ENCODE results near the gene LRRC56. TPM values are rescaled to one million over a fixed set of nuclear protein-coding genes. Genes with fewer than 3 reads are reported as not detected.

LRRC56 gene
- total and polyA plus RNA-seq, 11 donors, result 0.07 to 0.35 (median 0.20) TPM; not detected in 2

DNA sequence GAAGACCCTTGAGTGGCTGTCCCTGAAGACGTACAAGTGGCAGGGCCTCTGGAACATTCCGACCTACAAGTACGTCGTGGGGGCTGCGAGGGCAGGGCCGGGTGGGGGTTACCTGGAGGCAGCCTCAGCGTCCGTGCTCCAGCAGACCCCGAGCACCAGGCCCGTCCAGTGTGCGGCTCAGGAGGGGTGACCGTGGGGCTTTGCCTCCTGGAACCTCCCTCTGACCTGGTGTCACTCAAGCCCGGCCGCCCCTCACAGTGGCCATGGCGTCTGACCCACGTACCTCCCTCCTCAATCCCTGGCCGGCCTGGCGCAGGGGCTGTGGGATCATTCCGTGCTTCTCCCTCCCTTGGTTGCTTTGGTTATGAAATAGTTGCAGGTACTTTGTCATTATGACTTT, 48.7 kb upstream of the LRRC56 start:
- intact Hi-C loops (cut with DNase I), result no loop called here
- Histone ChIP-seq H3K9me3 (no peaks in the 10 kb centered on the region), H3K4me1 (no peaks in the 10 kb centered on the region), H3K27me3 (no peaks in the 10 kb centered on the region), H3K27ac (no peak overlapping the region), H3K36me3 (peaks cover 0 to 55% (median 26%) of the 10 kb centered on the region in 9 donors), H3K4me3 (no peak overlapping the region)
- TF ChIP-seq POLR2A (IDR thresholded peaks at IDR 0.05), result no peak
- TF ChIP-seq, protein P1, sequence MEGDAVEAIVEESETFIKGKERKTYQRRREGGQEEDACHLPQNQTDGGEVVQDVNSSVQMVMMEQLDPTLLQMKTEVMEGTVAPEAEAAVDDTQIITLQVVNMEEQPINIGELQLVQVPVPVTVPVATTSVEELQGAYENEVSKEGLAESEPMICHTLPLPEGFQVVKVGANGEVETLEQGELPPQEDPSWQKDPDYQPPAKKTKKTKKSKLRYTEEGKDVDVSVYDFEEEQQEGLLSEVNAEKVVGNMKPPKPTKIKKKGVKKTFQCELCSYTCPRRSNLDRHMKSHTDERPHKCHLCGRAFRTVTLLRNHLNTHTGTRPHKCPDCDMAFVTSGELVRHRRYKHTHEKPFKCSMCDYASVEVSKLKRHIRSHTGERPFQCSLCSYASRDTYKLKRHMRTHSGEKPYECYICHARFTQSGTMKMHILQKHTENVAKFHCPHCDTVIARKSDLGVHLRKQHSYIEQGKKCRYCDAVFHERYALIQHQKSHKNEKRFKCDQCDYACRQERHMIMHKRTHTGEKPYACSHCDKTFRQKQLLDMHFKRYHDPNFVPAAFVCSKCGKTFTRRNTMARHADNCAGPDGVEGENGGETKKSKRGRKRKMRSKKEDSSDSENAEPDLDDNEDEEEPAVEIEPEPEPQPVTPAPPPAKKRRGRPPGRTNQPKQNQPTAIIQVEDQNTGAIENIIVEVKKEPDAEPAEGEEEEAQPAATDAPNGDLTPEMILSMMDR (IDR thresholded peaks at IDR 0.05), result no peak
- ATAC-seq (no peak), DNase-seq (no peak)
- WGBS, 4 donors, result 93 to 96% (median 95%) methylated on average over 15 to 19 of the region's 19 CpGs

DNA sequence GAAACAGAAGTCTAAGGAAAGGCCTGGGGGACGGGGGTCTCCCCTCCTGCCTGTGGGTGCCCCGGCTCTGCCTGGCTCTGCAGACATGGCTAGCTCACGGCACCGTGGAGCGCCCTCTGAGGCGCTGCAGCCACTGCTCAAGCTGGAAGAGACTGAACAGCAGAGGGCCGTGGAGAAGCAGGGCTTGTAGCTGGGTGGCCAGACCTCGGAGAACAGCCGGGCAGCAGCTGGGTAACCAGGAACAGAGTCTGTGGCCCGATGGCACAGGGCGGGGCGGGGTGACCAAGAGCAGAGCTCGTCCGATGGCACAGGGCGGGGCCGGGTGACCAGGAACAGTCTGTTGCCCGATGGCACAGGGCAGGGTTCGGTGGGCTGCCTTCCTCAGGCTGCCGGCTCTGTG, 48.3 kb upstream of the LRRC56 start:
- Histone ChIP-seq H3K27me3 (no peaks in the 10 kb centered on the region), H3K9me3 (no peaks in the 10 kb centered on the region), H3K4me1 (no peaks in the 10 kb centered on the region), H3K36me3 (peaks cover 0 to 59% (median 30%) of the 10 kb centered on the region in 9 donors), H3K27ac (no peak overlapping the region), H3K4me3 (no peak overlapping the region)
- intact Hi-C loops (cut with DNase I), result no loop called here
- 92 to 94% (median 93%) methylated on average over 17 to 19 of the region's 19 CpGs for WGBS, 4 donors
- no peak for TF ChIP-seq POLR2A (IDR thresholded peaks at IDR 0.05)
- TF ChIP-seq, protein P1 (IDR thresholded peaks at IDR 0.05), result no peak
- DNase-seq (peak in 1 of 5 donors; percentile 58), ATAC-seq (no peak)

DNA sequence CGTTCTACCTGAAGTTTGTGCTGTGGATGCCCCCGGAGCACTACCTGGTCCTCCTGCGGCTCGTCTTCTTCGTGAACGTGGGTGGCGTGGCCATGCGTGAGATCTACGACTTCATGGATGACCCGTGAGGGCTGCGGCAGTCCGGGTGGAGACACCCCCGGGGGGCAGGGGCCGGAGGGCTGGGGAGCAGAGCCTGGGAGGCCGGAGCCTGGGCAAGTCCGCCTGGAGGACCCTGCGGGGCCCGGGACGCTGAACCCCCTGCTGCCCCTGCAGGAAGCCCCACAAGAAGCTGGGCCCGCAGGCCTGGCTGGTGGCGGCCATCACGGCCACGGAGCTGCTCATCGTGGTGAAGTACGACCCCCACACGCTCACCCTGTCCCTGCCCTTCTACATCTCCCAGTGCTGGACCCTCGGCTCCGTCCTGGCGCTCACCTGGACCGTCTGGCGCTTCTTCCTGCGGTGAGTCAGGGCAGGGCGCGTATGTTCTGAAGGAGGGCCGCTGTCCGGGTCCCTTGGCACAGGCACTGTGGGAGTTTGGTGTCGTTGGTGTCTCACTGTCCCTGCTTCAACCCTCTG, 47.6 kb upstream of the LRRC56 start:
- H3K27me3 ChIP-seq, result no peaks in the 10 kb centered on the region
- no peak for ATAC-seq
- no peaks in the 10 kb centered on the region for H3K4me1 ChIP-seq
- H3K27ac ChIP-seq, result no peak overlapping the region
- H3K36me3 ChIP-seq, result peaks cover 0 to 66% (median 37%) of the 10 kb centered on the region in 9 donors
- 93 to 98% (median 95%) methylated on average over 24 to 37 of the region's 37 CpGs for WGBS, 4 donors
- H3K9me3 ChIP-seq, result no peaks in the 10 kb centered on the region
- peak in 2 of 5 donors; percentile 21 to 64 for DNase-seq
- H3K4me3 ChIP-seq, result no peak overlapping the region
- intact Hi-C loops (cut with DNase I), result no loop called here
- TF ChIP-seq, protein P1 (IDR thresholded peaks at IDR 0.05), result no peak
- TF ChIP-seq POLR2A (IDR thresholded peaks at IDR 0.05), result no peak

DNA sequence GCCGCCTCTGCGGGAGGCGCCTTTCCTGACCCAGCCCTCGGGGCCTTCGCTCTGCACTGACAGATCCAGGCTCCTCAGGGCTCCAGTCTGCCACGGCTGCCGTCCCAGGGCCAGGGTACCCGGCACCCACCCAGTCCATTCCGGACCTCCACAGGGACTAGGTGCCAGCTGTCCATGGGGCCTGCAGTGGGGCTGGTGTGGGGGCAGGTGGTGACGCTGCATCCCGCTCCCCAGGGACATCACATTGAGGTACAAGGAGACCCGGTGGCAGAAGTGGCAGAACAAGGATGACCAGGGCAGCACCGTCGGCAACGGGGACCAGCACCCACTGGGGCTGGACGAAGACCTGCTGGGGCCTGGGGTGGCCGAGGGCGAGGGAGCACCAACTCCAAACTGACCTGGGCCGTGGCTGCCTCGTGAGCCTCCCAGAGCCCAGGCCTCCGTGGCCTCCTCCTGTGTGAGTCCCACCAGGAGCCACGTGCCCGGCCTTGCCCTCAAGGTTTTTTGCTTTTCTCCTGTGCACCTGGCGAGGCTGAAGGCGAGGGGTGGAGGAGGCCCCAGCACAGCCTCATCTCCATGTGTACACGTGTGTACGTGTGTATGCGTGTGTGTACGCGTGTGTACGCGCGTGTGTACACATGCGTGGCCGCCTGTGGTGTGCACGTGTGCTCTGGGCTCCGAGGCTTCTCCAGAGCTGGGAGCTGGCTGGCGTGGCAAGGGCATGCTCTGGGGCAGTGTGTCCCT, 47.0 kb upstream of the LRRC56 start:
- H3K27me3 ChIP-seq, result no peaks in the 10 kb centered on the region
- intact Hi-C loops (cut with DNase I), result no loop called here
- H3K4me1 ChIP-seq, result no peaks in the 10 kb centered on the region
- WGBS, 4 donors, result 93 to 96% (median 94%) methylated on average over 31 to 38 of the region's 38 CpGs
- H3K4me3 ChIP-seq, result no peak overlapping the region
- ATAC-seq (no peak), DNase-seq (peak in 2 of 5 donors; percentile 21 to 58)
- no peak overlapping the region for H3K27ac ChIP-seq
- H3K36me3 ChIP-seq, result peaks cover 0 to 73% (median 44%) of the 10 kb centered on the region in 9 donors
- no peaks in the 10 kb centered on the region for H3K9me3 ChIP-seq
- TF ChIP-seq POLR2A (IDR thresholded peaks at IDR 0.05), result no peak
- TF ChIP-seq, protein P1 (IDR thresholded peaks at IDR 0.05), result no peak

Data from heart left ventricle (tissue), 16 donors.